Measurements from ENCODE around the gene ACOT13.

- TF ChIP-seq ZNF274 (IDR thresholded peaks at IDR 0.05; ENCODE audit: low read depth, low read length) (no peak), YY1 (IDR thresholded peaks at IDR 0.05; ENCODE audit: insufficient read depth, insufficient read length) (no peak), SUZ12 (IDR thresholded peaks at IDR 0.05; ENCODE audit: extremely low read depth, insufficient read depth, insufficient read length) (no peak)
These were observed at the start of gene ACOT13, which contains the start of gene TDP2 for GRCh38 chr6:24666641-24667377.
